Measurements from ENCODE around the gene PTGER4.

- no peak for TF ChIP-seq CTCF (IDR thresholded peaks at IDR 0.05)
- TF ChIP-seq ZFX (IDR thresholded peaks at IDR 0.05; ENCODE audit: borderline replicate concordance): no peak
Observed at GRCh38 chr5:40694433-40694832, 14.7 kb downstream of the PTGER4 start.

Measured in 22Rv1 (cell line).